Fibroblast of skin of back (primary cell): ENCODE measurements around the gene SAMM50.

ENCODE experiments used
- DNase-seq: peaks from one replicate; pipeline ENCODE4 v3.0.0-alpha.2; 2013

The SAMM50 gene

DNA sequence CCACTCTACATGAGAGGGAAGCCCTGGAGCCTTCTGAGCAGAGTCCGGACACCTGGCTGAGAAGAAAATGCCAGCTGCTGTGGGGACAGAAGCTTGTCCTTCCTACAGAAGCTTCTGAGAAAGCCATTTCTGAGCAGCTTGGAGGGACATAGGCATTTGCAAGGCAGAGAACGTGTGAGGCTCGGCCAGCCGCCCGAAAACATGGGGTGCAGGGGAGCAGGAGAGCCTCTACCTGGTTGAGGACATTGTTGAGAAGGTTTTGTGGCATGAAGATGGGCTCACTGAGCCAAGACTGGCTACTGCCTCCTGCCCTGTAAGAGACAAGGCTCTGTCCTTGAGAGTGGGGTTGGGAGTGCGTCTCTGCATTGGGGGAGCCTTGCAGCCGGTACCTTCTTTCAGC lies 25.3 kb downstream of the SAMM50 start:
- DNase-seq: no peak

DNA sequence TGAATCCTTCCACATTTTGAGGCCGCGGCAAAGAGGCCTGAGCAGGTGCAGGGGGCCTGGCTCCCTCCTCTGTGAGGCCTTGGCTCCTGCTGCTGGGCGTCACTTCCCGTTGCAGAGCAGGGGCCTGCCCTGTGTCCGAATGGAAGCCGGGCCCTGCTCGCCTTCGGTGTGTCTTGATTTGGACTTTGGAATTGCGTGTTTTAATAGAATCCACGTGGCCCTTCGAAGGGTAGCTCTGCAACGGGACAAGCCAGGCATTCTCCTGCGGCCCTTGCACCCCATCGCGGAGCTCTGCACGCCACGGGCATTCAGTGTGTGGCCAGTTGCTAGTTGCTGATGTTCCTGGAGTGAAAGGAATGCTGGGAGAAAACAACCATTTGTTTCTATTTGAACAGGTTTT lies 25.8 kb downstream of the SAMM50 start:
- DNase-seq: no peak

DNA sequence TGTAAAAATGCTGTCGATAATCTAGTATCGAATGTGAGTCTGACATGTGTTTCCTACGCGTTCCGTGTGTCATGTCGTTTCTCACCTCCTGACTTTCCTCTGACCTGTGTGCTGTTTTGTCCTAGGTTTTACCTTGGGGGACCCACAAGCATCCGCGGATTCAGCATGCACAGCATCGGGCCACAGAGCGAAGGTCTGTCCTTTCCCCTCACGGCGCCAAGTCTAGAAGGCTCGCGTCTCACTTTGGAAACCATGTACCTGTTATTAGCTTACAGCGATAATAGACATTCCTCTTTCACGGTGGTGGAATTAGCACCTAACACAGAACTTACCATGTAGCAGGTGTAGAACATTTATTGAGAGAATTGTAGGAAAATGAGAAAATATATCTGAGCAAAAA lies 28.6 kb downstream of the SAMM50 start:
- DNase-seq: no peak

DNA sequence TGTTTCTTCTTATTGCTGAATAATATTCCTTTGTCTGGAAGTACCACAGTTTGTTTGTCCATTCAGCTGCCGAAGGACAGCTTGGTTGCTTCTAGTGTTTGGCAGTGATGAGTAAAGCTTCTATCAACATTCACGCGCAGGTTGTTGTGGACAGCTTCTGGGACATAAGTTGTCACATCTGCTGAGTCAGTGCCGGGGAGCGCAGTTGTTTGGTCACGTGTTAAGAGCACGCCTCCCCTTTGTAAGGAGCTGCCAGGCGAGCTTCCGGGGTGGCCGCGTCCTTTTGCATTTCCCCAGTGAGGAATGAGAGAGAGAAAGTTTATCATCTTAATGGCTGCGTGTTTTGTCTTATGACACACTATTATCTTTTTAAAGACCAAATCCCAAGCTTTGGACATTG lies 30.3 kb downstream of the SAMM50 start:
- DNase-seq: no peak

DNA sequence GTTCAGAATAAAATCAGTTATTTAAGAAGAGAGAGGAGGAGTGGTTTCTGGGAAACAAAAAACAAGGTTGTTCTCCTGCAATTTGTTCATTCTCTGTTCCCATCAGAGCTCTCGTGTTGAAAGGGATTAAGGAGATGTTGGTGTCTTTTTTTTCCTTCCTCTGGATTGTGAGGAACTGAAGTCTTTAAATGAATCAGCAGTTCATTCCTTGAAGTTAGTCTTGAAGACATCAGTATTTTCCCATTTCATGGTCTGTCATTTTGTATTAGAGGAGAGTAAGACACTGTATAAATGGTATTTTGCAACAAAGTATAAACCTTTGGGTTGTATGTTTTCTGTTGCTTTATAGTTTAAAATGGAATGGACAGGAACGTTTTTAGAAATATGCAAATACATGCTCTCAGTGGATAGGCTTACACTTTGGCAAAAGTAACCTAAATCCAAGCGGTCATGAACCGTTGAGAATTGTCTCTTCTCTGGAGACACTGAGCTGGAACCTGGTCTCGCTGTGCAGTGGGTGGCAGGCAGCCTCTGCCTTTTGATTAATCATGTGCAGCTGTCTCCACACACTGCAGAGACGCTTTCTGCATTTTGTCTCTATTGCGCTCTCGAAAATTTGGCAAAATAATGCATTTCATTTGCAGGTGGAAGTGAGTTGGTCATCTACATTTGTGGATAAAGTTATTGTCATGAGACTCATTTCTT lies 33.0 kb downstream of the SAMM50 start:
- DNase-seq: no peak

DNA sequence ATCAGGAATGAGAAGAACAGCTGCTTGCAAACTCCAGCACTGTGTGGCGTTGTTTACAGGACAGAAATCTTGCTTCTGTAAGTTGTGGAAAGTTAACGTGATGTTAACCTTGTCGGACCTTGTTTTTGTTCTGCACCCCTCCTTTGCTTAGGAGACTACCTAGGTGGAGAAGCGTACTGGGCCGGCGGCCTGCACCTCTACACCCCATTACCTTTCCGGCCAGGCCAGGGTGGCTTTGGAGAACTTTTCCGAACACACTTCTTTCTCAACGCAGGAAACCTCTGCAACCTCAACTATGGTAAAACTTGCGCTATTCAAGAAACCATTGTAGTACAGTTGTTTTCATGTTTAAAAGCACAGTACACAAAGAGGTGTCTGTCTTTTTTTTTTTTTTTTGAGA lies 33.7 kb downstream of the SAMM50 start:
- DNase-seq: no peak

DNA sequence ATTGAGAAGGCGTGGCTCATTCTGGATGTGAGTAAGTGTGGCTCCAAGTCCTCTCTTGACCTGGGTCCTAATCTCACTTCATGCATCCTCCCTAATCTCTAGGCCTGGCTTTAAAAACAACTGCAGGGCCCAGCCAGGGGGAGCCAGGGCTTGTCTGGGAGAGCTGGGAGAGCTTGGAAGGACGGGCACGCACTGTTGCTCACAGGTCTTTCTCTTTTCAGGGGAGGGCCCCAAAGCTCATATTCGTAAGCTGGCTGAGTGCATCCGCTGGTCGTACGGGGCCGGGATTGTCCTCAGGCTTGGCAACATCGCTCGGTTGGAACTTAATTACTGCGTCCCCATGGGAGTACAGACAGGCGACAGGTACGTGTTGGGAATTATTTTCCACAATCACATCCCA lies 34.8 kb downstream of the SAMM50 start:
- no peak for DNase-seq

DNA sequence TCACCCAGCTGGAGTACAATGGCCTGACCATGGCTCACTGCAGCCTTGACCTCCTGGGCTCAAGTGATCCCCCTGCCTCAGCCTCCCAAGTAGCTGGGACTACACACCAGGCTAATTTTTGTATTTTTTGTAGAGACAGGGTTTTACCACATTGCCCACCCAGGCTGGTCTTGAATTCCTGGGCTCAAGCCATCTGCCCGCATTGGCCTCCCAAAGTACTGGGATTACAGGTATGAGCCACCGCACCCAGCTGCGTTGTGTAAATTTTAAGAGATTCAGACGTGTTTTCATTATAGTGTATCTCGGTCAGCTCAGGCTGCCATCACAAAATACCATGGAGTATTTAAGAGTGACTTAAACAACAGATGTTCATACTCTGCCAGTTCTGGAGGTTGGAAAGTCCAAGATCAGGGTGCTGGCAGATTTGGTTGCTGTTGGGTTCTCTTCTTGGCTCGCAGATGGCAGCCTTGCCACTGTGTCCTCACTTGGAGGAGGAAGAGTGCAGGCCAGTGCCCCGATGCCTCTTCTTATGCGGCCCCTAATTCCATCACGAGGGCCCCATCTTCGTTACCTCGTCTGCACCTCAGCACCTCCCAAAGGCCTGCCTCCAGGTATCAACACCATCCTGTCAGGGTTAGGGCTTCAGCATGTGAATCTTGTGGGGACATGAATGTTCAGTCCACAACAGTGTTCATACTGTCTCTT lies 36.2 kb downstream of the SAMM50 start:
- no peak for DNase-seq

DNA sequence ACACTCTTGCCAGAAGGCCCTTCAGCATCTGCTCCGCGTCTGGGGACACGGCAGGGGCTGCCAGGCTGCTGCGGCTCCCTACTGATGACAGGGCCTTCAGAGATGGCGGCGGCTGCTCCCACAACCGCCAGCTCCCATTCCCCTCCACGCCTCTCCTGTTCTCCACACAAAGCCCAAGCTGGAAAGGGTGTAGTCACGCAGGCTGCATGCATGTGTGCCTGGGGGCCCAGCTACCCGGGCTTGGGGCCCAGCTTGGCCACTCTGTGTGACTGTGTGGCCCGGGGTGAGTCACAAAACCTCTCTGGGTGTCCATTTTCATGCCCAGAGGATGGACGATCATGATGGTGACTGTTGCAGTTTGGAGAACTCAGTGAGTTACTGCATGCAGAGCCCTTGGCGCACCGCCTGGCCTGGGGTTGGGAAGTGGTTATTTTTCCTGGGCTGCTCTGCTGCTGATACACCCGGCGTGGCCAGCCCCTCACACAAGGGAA lies 37.1 kb downstream of the SAMM50 start:
- peak; percentile 74 for DNase-seq

DNA sequence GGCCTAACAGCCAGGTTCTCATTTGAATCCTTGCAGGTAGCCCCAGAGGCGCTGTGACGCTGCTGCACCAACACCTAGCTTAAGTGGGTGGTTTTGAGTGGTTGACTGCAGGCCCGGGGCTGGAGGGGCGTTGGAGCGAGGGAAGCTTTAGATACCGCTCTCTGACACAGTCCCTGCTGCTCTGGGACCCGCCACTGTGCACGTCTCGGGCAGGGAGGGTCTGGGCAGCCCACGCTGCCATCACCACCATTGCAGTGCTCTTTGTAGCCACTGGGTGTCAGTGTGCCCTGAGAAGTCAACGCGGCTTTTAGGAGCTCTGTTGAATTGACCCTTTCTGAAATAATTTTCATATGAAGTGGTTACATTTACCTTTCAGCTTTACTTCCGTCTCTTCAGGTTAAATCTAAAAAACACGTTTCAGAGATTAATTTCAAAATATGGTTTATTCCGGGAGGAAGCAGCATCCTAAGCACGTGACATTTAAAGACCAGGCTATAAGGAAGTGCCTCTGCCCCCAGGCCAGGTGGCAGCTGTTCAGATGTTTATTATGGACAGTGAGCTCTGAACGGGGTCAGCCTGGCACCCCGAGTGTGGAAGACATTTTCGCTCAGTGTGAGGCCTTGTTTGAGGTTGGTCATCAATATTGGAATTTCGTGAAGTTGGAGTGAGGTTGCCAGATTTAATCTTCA lies 38.0 kb downstream of the SAMM50 start:
- DNase-seq: peak; percentile 47

DNA sequence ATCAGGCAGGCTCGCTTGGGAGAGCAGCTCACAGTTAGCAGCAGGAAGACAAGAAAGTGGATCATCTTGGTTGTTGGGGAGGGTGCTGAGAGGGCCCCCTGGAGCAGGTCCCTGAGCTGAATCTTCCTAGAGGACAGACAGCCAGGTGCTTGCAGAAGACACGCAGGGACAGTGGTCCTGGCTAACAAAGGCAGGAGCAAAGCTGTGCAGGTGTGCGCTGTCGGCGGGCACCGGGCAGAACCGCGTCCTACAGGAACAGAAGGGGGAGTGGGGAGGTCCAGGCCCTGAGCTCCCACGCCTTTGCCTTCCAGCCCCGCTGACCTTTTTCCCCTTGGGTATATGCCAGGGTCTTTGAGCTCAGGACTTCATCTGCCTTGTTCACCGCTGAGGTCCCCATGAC lies 38.8 kb downstream of the SAMM50 start:
- no peak for DNase-seq

DNA sequence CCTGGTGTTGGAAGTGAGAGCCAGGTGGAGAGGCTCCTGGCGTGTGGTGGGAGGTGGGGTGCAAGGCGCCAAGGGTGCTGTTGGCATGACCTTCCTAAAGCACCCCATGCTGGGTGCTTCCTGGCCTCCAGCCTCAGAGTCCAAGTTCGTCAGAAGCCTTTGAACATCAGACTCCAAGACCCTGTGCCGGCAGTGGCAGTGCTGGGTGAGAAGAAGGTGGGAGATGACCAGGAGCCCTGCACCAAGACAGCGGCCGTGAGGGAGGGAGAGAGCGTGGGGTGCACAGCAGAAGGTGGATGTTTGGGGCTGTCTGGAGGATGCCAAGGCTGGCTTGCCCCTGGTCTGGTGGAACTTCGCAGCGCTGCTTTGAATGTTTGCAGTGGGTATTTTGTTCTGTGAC lies 39.2 kb downstream of the SAMM50 start:
- no peak for DNase-seq

DNA sequence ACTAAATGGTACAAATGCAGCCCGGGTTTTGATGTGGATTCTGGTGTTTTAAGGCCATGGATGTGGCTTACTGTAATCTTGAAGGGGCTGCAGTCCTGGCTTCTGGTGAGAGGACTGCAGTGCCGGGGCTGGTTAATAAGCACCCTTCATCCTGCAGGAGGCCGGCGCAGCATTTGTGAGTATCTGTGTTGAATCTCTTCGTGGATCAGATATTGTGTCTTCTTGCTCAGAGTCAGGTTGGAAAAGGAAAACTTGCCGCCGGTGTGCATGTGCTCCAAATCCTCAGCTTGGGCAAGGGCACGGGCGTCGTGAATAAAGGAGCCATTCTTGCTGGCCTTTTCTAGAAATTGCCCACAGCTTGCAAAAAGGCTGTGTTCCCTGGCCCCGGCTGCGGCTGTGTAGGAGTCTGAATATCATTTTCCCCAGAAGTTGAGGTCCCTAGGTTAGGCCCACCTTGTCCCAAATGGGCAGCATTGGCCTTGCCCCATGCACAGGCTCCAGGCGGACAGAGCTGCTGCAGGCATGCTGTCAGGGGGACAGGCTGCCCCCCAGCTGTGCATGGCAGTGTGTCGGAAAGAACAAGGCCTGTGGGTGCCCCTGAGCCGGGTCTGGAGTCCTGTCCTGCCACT lies 39.9 kb downstream of the SAMM50 start:
- no peak for DNase-seq

DNA sequence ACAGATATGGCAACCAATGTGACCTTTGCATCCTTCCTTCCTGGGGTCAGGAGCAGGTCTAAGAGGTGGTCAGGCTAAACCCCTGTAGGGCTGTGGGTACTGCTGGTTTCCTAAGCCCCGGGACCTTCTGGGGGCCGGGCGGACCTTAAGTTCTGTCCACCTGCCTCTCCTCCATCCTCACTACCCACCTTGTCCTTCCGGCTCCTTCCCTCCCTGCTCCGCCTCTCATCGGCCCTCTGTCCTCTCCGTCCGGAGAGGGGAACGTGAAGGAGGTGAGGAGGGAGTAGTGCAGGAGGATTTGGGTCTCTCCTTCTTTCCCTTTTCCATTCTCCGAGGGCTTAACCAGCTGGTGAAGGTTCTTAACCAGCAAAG lies 40.5 kb downstream of the SAMM50 start:
- no peak for DNase-seq

DNA sequence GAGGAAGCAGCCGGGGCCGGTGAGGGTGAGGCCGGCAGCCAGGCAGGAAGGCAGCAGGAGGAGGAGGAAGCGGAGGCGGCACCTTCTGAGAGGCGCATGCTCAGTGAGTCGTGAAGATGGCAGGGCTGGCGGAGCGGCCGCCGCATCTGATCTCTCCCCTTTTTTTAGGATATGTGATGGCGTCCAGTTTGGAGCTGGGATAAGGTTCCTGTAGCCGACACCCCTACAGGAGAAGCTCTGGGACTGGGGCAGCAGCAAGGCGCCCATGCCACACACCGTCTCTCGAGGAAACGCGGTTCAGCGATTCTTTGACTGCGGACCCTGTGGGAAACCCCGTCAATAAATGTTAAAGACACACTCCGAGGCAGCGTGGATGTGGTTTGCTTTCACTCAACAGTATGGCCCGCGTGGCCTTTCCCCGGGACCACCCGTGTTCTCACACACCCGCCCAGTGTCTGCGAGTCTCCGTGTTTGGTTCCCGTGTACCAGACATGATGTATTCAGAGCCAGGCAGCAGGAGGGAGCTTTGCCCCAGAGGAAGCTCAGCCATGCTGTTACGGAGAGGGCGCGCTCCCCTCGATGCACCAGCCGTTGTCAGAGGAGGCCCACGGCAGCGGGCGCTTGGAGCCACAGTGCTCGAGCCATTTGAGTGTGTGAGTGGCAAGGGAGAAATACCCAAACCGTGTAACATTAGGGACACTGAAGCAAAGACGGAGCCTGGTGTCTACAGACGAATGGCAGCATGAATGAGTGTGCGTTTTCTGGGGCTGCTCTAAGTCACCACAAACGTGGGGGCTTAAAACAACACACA lies 41.1 kb downstream of the SAMM50 start:
- no peak for DNase-seq

DNA sequence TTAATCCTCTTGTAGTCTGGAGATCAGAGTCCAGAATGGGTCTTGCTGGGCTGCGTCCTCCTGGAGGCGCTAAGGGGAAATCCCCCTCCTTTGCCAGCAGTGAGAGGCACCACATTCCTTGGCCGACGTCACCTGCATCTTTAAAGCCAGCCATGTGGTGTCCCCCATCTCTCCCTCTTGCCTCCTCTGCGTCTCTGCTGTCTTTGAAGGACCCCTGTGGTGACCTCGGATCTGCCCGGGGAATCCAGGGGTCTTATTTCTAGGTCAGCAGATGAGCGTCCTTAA lies 41.7 kb downstream of the SAMM50 start:
- DNase-seq: no peak

DNA sequence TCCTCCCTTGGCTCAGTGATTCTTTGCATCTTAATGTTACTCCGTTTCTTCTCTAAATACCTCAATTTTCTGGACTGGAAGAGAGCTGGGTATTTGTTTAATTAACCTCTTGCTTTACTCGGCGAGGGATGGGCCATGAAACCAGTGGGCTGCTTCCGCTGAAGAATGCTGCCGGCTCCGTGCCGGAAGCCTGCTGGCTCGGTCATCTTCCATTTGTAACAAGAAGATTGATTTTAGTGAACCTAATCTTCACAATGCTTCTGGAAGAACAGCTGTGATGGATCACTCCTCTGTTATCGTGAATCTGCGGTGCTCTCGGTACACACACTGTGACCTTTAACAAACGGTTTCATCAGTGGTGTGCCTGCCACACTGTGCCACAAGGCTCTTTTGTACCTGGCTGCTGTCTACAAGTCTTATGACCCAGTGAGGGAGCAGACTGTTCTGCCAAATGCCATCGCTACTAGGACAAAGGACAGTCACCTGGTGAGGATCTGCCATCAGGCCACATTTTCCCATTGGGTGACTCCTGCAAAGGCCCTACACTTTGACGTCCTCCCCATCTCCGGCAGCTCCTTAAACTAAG lies 43.5 kb downstream of the SAMM50 start:
- DNase-seq: no peak

DNA sequence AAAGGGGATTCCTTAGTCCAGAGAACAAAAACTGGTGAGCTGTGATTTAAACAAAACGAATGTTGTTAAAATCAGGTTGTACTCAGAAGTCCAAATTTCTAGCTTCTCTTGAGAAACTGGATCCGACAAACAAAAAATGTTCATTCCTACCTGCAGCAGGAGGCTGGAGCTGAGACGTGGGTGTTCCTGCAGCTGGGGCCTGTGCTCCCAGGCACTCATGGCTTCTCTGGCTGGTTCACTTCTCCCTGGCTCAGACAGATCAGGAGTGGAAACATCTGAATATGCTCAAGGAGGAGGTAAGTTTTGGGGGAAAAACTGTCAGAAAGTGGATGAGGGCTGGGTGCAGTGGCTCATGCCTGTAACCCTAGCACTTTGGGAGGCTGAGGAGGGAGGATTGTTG lies 44.1 kb downstream of the SAMM50 start:
- DNase-seq: no peak

DNA sequence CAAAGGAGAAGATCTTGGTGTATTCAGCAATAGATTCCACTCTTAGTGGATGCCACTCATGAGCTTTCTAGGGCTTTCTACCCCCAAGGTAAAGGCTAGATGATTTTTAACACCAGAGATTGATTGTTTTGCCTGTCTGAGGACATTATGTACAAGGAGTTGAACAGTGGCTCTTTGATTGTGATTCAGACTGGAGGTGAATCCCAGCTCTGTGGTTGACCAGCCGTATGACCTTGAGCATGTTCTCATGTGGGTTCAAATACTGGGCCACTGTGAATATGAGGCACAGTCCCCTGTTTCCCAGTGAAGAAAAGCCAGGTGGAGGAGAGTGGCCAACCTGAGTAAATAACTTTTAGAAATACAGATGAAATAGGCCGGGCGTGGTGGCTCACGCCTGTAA lies 44.9 kb downstream of the SAMM50 start:
- no peak for DNase-seq

DNA sequence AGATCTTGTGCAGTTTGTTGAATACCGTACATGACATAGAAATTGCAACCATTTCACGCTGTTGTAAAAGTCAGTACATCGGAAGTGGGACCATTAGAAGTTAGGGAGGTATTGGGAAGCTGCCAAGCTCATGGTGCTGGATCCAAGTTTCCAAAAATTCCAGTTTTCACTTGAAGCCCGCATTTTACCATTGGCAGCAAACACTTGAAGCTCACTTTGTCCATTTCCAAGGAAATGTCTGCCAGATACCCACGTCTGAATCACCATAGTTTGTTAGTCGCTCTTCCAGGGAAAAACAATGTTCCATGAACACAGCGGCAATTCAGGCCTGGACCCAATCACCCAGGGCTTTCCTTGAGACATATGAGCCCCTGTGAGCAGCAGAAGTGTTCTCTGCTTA lies 46.3 kb downstream of the SAMM50 start:
- no peak for DNase-seq

DNA sequence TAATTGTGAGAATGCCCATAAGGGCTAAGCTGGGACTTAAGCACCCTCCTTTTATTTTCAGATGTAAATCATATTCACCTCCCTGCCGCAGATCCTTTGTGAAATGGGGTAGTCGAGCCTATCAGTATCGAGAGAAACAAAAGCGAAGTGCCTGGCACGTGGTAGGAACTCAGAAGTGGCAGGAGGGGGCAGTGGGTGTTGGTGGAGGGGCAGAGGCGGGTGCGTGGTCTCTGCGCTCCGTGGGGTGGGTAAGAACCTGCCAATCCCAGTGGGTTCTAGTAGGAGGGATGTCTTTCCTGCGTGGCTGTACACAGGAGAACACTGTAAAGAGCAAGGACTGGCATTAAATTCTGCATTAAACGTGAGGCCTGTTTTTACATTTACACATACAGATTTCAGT lies 47.1 kb downstream of the SAMM50 start:
- no peak for DNase-seq

DNA sequence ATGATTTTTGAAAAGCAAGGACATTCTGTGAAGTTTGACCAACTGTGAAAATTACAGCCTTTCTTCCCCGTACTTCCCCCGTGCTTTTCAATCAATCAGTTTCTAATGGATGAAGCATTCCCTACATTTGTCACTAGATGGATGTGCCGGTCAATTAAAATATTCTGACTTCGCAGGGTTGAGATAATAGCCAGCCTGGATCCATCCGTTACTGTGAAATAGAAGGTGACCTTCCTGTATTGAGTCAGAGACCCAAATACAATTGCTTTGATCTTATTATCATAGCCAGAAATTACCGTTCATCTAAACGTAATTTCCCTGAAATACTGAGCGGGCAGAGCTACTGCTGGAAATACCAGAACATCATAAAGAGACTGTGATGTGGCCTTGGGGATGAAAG lies 47.8 kb downstream of the SAMM50 start:
- DNase-seq: no peak
